GM21723 (cell line): ENCODE results near the gene CDK14.

ENCODE experiments used
- ATAC-seq: cut with Tn5 transposase; IDR thresholded peaks from one replicate; pipeline ENCODE4 v1.9.1; 2021; ENCODE audit warnings: mild to moderate bottlenecking, moderate library complexity; ENCODE audit not compliant: unreplicated experiment

The CDK14 gene

DNA sequence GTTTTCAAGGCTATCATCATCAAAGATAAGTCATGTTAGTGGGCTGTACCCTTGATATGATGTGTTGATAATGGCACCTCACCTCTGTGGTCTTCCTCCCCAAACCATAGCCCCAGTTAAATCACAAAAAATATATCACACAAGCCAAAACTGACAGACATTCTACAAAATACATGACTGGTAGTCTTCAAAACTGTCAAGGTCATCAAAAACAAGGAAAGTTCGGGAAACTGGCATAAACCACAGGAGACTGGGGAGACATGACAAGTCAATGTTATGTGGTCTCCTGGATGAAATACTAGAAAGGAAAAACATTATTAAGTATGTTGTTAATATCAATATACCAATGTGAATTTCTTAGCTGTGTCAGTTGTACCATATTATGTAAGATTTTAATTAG, 388.6 kb downstream of the CDK14 start:
- no peak for ATAC-seq

DNA sequence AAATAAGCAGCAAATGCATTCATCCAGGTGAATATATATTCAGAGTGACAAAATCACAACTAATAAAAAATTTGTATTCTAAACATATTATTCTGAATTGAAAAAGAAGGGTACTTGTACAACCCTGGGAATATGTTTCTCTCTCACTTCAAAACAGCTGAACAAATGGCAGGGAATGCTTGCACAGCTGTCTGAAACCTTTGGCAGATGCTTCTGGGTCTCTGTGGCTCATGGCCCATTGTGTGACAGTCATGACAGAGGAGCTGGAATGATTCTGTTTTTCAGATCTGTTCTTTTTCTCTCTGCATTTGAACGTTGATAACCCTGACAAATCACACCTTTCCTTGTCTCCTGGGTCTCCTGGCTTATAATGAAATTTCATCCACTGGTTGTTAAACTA, 392.4 kb downstream of the CDK14 start:
- ATAC-seq = no peak

DNA sequence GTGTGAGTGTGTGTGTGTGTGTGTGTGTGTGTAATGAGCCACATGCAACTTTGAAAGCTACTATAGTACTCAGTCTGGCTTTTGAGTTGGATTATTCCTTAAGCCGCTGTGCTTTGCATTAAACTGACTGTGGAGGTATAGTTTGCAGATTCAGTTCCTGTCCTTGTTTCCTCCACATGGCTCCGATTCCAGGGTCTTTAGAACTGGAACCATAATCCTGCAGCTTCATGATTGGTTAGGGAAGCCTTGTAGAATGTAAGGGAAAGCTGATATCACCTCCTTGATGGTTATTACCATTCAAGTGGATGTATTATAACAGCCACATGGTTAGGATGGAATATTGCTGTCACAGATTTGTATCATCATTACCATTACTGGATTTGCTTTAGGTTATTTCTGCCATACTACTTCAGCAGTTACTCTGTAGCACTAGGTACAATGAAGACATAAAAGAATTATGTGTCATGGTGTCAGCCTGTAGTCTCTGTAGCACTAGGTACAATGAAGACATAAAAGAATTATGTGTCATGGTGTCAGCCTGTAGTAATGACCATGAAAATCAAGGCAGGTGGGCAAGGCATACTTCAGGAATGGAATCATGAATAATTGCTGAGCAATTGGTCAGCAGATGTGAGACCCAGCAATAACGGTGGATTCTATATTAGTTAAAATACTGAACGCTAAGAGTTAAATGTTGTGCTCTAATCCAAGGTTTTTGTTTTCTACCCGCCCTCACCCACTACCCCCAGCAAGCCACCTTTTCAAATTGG, 393.1 kb downstream of the CDK14 start:
- no peak for ATAC-seq

DNA sequence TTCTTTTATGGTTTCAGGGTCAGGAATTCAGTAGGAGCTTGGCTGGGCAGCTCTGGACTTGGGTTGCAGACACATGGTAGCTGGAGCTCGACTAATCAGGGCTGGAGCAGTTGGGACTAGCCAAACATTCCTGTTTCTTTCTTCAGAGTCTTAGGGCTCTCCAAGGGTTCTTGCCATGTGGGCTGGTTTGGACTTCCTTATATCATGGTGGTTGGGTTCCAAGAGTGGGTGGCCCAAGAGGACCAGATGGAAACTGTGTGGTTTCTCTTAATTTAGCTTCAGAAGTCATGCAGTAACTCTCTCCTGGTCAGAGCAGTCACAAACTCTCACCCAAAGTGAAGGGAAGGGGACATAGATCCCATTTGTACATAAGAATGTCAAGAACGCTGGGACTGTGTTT, 398.0 kb downstream of the CDK14 start:
- no peak for ATAC-seq

DNA sequence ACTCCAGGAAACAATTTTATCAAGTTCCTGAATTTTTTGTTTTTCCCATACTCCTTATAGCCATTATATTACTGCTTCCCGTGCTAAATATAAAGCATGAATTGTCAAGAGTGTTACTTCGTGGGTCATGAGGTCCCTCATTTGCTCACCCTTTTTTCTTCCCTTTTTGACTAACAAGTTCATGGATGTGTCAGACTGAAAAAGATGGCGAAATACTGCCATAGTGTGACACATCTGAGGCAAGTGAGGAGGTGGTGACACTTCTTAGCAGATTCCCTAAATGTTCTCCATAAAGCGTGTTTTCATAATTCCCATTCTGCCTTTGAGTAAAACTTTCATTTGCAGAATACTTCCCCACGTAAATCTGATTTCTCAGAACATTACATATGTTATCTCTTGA, 398.5 kb downstream of the CDK14 start:
- no peak for ATAC-seq

DNA sequence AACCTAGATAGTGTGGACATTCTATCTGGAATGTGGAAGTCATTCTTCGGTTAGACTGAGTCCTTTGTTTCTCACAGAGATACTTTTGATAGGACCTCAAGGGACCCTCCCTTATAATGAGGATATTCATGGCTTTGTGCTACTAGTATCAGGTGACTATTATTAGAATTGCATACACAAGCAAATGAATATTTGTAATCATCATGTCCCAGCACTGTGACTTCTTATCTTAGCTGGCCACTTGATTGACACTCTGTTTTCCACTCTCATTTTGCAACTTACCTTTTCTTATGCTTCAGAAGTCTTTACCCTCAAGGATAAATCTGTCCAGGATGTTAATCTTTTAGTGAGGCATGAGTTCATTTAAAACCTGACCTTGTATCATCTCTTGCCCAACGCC, 399.9 kb downstream of the CDK14 start:
- ATAC-seq = no peak

DNA sequence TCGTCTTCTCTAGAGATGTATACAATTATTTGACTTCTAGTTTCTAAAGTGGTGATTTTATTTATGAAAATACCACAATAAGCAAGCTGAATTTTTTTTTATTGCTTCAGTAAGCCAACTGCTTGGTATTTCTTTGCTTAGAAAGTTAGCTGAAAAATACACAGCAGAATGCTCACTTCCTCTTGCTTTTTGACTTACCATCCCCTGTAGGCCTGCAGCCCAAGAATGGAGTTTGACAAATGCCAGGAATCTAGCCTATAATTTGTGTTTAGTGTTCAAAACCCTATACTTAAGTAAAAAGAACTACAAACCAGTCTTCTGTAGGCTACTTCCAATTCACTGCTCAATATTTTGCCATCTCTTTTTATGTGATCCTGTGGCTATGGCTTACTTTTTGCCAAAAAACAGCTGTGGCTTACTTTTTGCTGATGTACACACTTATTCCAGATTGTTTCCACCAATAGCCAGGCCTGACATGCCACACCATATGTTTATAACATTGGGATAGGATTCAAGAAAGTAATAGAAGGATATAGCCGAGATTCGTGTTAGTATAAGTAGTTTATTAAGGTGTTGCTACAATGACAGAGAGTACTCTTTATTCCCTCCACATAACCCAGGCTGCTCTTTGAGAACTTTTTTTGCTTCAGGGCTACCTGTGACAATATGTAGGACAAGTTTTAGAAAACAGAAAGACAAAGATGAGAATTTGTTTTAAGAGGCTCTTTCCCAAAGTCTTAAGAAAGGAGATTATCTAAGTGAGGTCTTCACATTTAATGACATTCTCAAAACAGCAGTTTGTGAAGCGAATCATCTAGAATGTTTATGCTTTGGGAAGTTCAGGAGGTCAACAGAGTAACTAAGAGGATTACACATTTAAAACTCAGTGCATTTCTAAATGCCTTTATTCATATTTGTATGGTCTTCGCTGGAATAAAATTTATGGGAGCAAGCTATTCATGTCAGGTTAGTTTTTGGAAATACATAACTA, 404.2 kb downstream of the CDK14 start:
- ATAC-seq = no peak

DNA sequence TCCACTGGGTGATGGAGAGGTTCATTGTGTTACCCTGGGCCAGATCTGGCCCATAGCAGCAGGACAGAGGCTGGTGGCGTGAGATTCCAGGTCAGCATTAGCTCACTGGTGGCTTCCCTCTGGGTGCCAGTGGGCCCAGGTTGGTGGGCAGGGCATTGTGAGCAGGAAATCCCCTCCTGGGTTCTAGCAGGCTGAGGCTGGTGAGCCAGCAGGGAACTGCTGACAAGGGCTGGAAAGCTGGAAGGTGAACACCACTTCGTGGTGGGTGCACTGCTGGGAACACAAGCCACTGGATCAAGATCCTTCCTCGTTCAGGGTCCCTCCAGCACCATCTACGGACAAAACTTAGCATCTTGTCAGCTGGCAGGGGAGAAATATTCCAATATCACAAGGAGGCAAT, 408.9 kb downstream of the CDK14 start:
- ATAC-seq = no peak

DNA sequence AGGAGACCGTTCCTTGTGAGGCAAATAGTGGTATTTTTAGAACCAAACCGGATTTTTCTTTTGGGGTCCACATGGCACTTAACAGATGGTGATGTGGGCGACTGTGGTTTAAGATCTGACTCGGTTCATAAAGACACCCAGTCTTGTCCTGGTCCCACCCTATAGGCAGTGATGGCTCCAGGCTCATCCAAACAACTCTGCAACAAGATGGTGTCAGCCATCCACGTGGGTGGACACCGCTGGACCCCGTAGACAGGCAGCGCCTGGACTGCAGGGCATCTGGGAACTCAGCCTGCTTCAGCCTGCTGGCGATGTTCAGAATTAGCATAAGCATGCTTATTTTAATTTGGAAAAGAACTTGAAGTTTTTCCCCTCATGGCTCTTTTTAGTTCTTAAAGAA, 409.7 kb downstream of the CDK14 start:
- no peak for ATAC-seq

DNA sequence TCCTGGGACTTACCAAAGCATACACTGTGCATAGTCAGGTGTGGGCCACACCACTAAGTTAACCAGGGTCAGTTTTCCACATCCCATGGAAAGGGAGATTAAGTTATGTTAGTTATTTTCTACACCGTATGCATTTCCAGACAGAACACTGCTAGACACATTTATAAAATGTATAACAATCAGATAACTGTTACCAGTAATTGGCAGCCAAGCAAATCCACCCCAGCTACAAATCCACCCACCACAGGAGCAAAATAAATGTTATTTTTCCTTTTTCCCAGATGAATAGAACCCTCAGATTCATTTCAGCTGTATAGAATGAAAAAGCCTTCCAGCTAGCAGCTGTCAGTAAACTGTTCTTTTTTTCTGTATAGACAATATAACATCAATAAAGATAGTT, 411.2 kb downstream of the CDK14 start:
- ATAC-seq = no peak

DNA sequence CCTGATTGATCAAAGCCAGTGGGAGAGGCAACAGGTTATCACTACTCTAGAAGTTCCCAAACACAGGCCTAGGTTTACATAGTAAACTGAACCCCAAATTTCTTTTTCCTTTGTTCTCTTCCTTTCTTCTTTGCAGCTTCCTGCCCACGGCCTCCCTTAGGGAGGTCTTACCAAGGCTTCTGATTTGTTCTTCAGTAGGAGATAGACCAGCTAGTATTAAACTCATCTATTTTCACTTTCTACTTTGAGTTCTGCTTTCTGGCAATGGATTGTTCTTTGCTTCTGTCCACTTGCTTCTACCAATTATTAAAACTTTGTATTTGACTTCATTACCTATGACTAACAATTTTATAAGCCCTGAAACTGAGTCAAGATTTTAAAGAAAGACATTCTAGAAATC, 417.0 kb downstream of the CDK14 start:
- ATAC-seq = no peak

DNA sequence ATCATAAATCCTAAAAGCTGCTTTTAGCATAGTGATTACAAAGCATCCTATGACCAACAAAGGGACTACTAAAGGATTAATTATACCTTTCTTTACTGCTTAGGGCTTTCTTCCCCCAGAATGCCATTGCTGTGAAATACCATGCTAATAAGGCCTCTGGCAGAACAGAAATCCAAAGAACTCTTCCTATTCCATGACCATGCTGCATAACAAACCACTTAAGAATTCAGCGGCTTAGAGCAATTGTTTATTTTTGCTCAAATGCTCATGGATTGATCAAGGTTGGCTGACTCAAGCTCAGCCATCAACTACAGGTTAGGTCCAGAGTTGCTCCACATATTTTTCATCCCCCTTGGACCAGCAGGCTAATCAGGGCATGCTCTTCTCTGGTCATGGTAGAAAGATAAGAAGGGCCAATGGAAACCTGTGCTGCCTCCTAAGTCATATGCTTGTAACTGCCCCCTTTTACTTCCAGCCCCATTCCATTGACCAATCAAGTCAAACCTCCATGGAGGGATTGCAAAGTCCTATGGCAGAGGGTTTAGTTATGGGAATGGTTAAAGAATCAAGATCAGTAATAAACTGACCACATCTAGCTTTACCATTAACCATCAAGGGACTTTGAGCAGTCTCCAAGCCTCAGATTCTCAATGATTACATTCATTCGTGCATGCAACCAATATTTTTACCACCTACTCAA, 423.7 kb downstream of the CDK14 start:
- ATAC-seq = no peak

DNA sequence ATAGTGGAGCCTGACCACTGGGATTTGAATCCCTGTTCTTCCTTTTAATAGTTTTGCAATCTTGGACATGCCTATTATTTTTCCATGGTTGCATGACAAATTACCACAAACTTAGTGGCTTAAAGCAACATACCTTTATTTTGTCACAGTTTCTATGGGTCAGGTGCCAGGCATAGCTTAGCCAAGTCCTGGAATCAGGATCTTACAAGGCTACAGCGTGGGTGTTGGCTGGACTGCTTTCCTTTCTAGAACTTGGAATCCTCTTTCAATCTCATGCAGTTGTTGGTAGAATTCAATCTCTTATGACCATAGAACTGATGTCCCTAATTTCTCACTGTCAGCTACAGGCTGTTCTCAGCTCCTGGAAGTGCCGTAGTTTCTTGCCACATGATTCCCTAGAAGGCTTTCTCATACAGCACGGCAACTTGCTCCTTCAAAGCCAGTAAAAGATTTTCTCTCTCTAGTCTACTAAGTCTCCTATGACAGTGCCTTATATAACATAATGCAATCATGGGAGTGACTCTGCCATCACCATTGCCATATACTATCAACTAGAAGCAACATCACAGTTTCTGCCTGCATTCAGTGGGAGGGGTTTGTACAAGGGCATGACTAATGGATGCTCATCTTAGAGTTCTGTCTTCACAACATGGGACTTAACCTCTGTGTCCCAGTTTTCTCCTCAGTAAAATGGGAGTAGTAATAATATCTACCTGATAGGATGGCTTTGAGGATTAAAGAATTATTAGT, 424.7 kb downstream of the CDK14 start:
- ATAC-seq = no peak

DNA sequence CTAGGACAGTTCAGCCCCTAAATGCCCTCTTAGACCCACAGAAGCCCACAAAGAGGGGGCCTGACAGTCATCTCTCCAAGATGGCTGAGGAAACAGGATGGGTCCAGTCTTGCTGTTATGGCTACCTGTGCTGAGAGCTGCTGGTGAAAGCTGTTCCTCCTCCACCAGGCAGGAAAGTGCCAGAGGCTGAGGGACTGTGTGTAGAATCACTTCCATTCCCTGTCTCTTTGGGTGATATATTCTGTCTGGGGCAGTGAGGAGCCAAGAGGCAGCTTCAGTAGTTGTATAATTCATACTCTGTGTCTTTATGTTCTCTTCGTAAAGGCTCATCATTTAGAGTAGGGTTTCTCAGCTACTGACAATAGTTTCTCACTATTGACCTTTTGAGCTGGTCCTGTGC, 425.8 kb downstream of the CDK14 start:
- ATAC-seq = no peak

DNA sequence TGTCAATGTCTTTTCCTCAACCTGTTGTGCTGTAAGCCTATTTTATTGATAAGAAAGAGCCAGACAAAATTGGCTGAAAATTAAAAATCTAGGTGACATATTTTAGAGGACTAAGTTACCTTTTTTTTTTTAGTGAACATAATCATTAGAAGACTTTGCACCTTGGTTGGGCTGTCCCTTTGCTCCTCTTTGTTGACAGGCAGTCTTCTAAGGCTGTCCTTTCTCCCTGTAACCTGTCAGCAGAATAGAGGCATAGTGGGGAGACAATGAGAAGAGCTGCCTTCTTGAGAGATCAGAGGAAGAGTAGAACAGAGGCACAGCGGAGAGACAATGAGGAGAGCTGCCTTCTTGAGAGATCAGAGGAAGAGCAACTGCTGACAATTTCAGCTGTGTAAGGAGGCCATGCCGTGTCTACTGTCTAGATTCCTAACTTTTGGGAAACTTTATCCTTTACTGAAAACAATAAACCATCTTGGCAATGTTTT, 429.8 kb downstream of the CDK14 start:
- ATAC-seq = no peak

DNA sequence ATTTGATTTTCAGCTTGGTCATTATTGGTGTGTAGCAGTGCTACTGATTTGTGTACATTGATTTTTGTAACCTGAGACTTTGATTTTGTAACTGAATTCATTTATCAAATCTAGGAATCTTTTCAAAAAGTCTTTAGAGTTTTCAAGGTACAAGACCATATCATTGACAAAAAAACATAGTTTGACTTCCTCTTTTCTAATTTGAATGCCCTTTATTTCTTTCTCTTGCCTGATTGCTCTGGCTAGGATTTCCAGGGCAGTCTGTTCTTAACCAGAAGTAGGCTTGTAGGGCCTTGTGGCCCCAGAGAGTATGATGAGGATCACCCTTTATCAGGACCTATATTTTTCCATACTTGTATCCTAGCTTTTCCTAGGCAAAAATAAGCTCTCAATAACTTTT, 433.6 kb downstream of the CDK14 start:
- no peak for ATAC-seq

DNA sequence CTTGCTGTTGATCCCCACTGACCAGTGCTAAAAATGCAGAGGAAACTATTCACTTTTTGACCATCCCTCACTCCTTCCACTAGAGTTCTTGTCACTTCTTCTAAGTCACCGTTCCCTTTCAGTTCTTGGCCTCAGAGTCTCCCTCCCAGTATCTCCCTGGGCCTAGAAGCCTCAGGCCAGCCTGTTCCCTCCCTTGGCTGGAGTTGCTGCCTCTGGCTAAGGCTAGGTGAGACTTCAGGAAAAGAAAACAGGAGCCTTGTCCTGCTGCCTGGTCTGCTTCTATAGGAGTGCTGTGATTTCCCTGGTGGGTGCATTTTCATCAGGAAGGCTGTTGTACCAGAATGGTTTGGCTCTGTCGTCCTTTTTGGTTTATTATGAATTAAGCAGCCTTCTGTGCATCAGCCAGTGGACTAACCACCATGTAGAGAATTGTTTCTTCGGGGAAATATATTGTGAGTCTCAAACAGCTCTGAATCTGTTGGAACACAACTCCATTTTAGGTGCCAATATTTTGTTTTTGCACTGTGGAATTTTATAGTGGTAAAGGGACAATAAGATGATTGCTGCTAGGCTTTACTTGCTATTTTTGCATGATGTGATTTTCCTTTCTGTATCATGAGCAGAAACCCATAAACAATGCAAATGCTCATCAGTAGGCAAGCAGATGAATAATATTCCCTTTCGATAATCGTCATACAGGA, 434.7 kb downstream of the CDK14 start:
- ATAC-seq = no peak

DNA sequence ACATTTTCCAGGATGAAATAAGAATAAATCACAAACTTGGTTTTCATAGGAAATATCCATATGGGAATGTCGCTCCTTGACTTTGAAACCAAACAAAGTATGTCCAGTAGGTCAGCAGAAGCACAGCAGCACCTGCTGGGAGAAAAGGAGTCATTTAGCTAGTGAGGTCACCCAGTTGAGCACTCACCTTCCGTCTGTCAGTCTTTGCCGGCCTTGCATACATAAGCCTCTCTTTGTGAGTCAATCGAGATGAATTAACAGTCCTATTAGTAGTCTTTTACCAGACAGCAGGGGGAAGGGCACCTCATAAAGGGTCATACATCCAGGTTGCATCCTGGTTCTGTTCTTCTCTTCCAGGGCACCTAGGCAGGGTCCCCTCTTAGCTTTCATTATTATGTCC, 435.6 kb downstream of the CDK14 start:
- no peak for ATAC-seq

DNA sequence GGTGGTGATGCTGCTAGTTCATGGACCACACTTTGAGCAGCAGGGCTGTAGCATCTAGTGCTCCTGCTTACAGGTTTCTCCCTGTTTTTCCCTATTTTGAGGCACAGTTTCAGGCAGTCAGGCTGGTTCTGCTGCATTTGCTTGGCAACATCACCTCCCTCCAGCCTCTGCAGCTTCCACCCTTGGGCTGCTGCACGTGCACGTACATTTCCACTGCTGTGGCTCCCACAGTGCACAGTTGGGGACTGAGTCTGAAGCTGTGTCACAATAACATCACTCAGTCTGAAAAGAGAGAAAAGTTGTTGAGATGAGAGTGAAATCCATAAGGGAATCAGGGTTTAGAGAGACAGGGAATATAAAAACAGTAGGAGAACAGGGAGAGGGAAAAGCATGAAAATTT, 437.5 kb downstream of the CDK14 start:
- ATAC-seq = no peak
